GM12878 (cell line): Measurements from ENCODE around the gene MAPKAPK2. TPM values are rescaled to one million over a fixed set of nuclear protein-coding genes. Genes with fewer than 3 reads are reported as not detected.

Source experiments
- ATAC-seq: fragments of 200-7000 bp; cut with Tn5 transposase; 3 replicates; pipeline ENCODE4 v1.9.1; 2020; ENCODE audit warnings: mild to moderate bottlenecking, moderate library complexity
- BruUV-seq: library from RNA; stranded (reverse); fragments of 400-500 nt; replicated peaks from 2 replicates; lab custom pipeline; 2021; lab: Mats Ljungman, UMichigan
- CTCF ChIA-PET: fragments of 300-600 bp; sonication (Branson Sonifier 250); formaldehyde crosslinking; extraction: SDS; loops from one replicate; lab custom pipeline; 2021; ENCODE audit warnings: inconsistent platforms; lab: Yijun Ruan, JAX
- POLR2A ChIA-PET: fragments of 350-600 bp; formaldehyde crosslinking; extraction: SDS; loops from one replicate; lab custom pipeline; 2021; ENCODE audit warnings: inconsistent platforms; lab: Charles Lee
- RAD21 ChIA-PET: fragments of 300-600 bp; sonication (Branson Sonifier 250); formaldehyde crosslinking; loops from one replicate; lab custom pipeline; 2023; ENCODE audit warnings: antibody characterized with exemption; ENCODE audit not compliant: unreplicated experiment; lab: Charles Lee
- SMC1A ChIA-PET: fragments of 300-600 bp; sonication (Branson Sonifier 250); formaldehyde crosslinking; loops from one replicate; lab custom pipeline; 2023; ENCODE audit not compliant: unreplicated experiment, uncharacterized antibody; lab: Charles Lee
- DNase-seq: peaks from one replicate; pipeline ENCODE4 v3.0.0-alpha.2; 2011; ENCODE audit warnings: low read depth, low spot score
- FAIRE-seq: peaks from 3 replicates; lab custom pipeline; 2011; peaks lifted over from hg19 to GRCh38; lab: Jason Lieb, UNC
- H2AFZ ChIP-seq: 2 replicates; pipeline ENCODE4 v1.6.0; 2011; ENCODE audit warnings: low read depth, low read length, control low read depth; ENCODE audit not compliant: control insufficient read depth
- H3K27ac ChIP-seq: 2 replicates; pipeline ENCODE4 v1.5.1; 2011; ENCODE audit warnings: control low read depth; ENCODE audit not compliant: control insufficient read depth, insufficient read depth
- H3K27me3 ChIP-seq, 2 experiments: replicated peaks in 1 of 2; 2 replicates each; pipeline versions ENCODE4 v1.6.0 to v1.6.1; 2011; ENCODE audit warnings: low read length in 1 of 2; ENCODE audit not compliant: control insufficient read depth in 2 of 2, insufficient read depth in 2 of 2
- H3K36me3 ChIP-seq, 2 experiments: 2 replicates each; pipeline ENCODE4 v1.5.1; 2011; ENCODE audit warnings: low read length in 1 of 2; ENCODE audit not compliant: control insufficient read depth in 2 of 2, insufficient read depth in 2 of 2
- H3K4me1 ChIP-seq: 2 replicates; pipeline ENCODE4 v1.6.1; 2011; ENCODE audit warnings: mild to moderate bottlenecking, low read length, moderate library complexity, mixed read lengths; ENCODE audit not compliant: control insufficient read depth, insufficient read depth
- H3K4me2 ChIP-seq: 2 replicates; pipeline ENCODE4 v1.6.0; 2011; ENCODE audit warnings: control low read depth; ENCODE audit not compliant: control insufficient read depth, insufficient read depth
- H3K4me3 ChIP-seq: fragments of 200-600 bp; sonication (generic); 2 replicates; pipeline ENCODE4 v1.5.1; 2016
- H3K79me2 ChIP-seq: 2 replicates; pipeline ENCODE4 v1.6.0; 2011; ENCODE audit warnings: low read length; ENCODE audit not compliant: control insufficient read depth, insufficient read depth
- H3K9ac ChIP-seq: 2 replicates; pipeline ENCODE4 v1.8.0; 2011; ENCODE audit warnings: low read length, control low read depth, mixed read lengths; ENCODE audit not compliant: control insufficient read depth, insufficient read depth
- H3K9me3 ChIP-seq: replicated peaks from 3 replicates; pipeline ENCODE4 v1.5.1; 2011; ENCODE audit warnings: mild to moderate bottlenecking, low read length; ENCODE audit not compliant: control insufficient read depth, insufficient read depth
- H4K20me1 ChIP-seq: 2 replicates; pipeline ENCODE4 v1.6.0; 2011; ENCODE audit not compliant: control insufficient read depth, insufficient read depth
- BCL3 ChIP-seq: IDR thresholded peaks from 2 replicates; pipeline ENCODE4 v1.6.1; 2011; ENCODE audit warnings: borderline replicate concordance, low read depth, mild to moderate bottlenecking, moderate library complexity, low read length; ENCODE audit not compliant: insufficient read depth, poor library complexity, severe bottlenecking
- FOXK2 ChIP-seq: fragments of 450-650 bp; IDR thresholded peaks from 2 replicates; pipeline ENCODE4 v1.6.1; 2017; ENCODE audit warnings: mild to moderate bottlenecking, moderate library complexity
- PAX5 ChIP-seq: IDR thresholded peaks from 2 replicates; pipeline ENCODE4 v1.6.1; 2011; ENCODE audit warnings: low read depth, low read length, borderline replicate concordance
- RELA ChIP-seq: fragments of 450-650 bp; IDR thresholded peaks from 2 replicates; pipeline ENCODE4 v1.8.0; 2014; ENCODE audit warnings: borderline replicate concordance; ENCODE audit not compliant: partially characterized antibody
- RELB ChIP-seq: fragments of 450-650 bp; IDR thresholded peaks from 2 replicates; pipeline ENCODE4 v1.6.1; 2017; ENCODE audit warnings: low read depth, mild to moderate bottlenecking, moderate library complexity
- USF1 ChIP-seq: IDR thresholded peaks from 2 replicates; pipeline ENCODE4 v1.6.1; 2011; ENCODE audit warnings: borderline replicate concordance, low read depth, mild to moderate bottlenecking, moderate library complexity, mixed read lengths, low read length; ENCODE audit not compliant: insufficient read depth; ENCODE audit errors: extremely low read length
- WGBS: methylation state at CpG from one replicate; pipeline ENCODE4 v1.1.6; 2016; ENCODE audit warnings: low lambda C conversion rate; ENCODE audit not compliant: insufficient replicate concordance, insufficient coverage; ENCODE audit errors: missing lambda C conversion rate; 5-methylcytosine and 5-hydroxymethylcytosine counted together
- in situ Hi-C: fragments of 300-500 bp; cut with MboI; formaldehyde crosslinking; loops from 9 replicates; pipeline ENCODE4 v1.14.3; 2018; ENCODE audit warnings: mixed read lengths
- intact Hi-C: fragments of 100-400 bp; cut with micrococcal nuclease; formaldehyde crosslinking; loops from one replicate; pipeline ENCODE4 v1.14.2; 2022; ENCODE audit not compliant: unreplicated experiment
- polyA plus RNA-seq, 11 experiments: library from polyadenylated mRNA; depleted of rRNA in 4 of 11; unstranded in 6 of 11; stranded (reverse) in 5 of 11; fragments of >200 nt; fragmentation: Nextera tagmentation in 4 of 11; fragmentation: Illumina TruSeq in 1 of 11; extraction: Ambion mirVana in 4 of 11; extraction: Trizol in 1 of 11; gene quantifications; 1 replicate in 1 of 11; 2 replicates in 10 of 11; pipeline versions ENCODE4 v1.2.1 to v1.2.3, GENCODE V29; 2011 to 2016; ENCODE audit warnings: inconsistent platforms in 2 of 11, missing spikeins in 2 of 11, low read depth in 1 of 11
- total RNA-seq, 4 experiments: library from RNA; depleted of rRNA in 3 of 4; stranded (reverse); fragments of >200 nt in 3 of 4; fragmentation: Illumina TruSeq in 1 of 4; extraction: Trizol in 1 of 4; gene quantifications; 2 replicates each; pipeline versions ENCODE4 v1.2.1 to v1.2.3, GENCODE V29; 2013 to 2021

Gene MAPKAPK2
- total and polyA plus RNA-seq, 10 of the 15 experiments (the other 5 are each of a cell fraction or from before 2014, with no cell fraction given), result 0.72 to 92.2 (median 49.3) TPM

GRCh38 chr1:206732508-206732907, 47.8 kb downstream of the MAPKAPK2 start (continued):
- TF ChIP-seq BCL3, result no peak

GRCh38 chr1:206732992-206733391, 48.3 kb downstream of the MAPKAPK2 start:
- Histone ChIP-seq H3K4me3 (no peak overlapping the region), H3K4me2 (no peak overlapping the region), H3K4me1 (peaks cover 13% of the 10 kb centered on the region), H3K27me3 (no peaks in the 10 kb centered on the region), H3K79me2 (peaks cover 3% of the 10 kb centered on the region), H3K36me3 (peaks cover 34 to 52% of the 10 kb centered on the region in 2 experiments), H3K9ac (no peak overlapping the region), H2AFZ (no peak overlapping the region), H3K27ac (no peak overlapping the region), H3K9me3 (no peaks in the 10 kb centered on the region), H4K20me1 (peaks cover 3% of the 10 kb centered on the region)
- SMC1A ChIA-PET, result interaction anchor here (1.2 to 6.4 kb wide), 7 partner anchors 37 to 179 kb away, joined by 3 to 417 read pairs (median 17); partner anchors contain the start of genes IL10 and IL19
- TF ChIP-seq RELA, result no peak
- no peak for TF ChIP-seq PAX5
- TF ChIP-seq FOXK2, result no peak
- no peak for TF ChIP-seq RELB
- TF ChIP-seq USF1, result no peak
- RAD21 ChIA-PET, result interaction anchor here (0.9 to 9.3 kb wide), 7 partner anchors 62 to 199 kb away, joined by 3 to 297 read pairs (median 22); no protein-coding TSS in a partner anchor
- in situ Hi-C loops (no loop called here), intact Hi-C loops (no loop called here)
- DNase-seq, result no peak
- ATAC-seq, result no peak
- FAIRE-seq, result no peak
- CTCF ChIA-PET, result interaction anchor here (0.8 to 20.3 kb wide), 11 partner anchors 13 to 248 kb away, joined by 3 to 805 read pairs (median 12); partner anchors contain the start of genes IL10 and IL19
- WGBS, result 85% methylated on average over 11 of the region's 11 CpGs
- POLR2A ChIA-PET, result no interaction called here
- no TSS peak for BruUV-seq
